Stimulated activated CD8-positive, alpha-beta memory T cell treated with anti-CD3 and anti-CD28 coated beads, Interleukin-15, amount 100 ng/mL, for 48 hours (primary cell): ENCODE measurements around the gene CDK11B.

ENCODE experiments used
- DNase-seq, 2 donors: peaks; one replicate each; pipeline ENCODE4 v3.0.0-alpha.2; 2020; ENCODE audit warnings: low read depth in 2 of 2

The CDK11B gene

GRCh38 chr1:1616045-1616790, 42.6 kb downstream of the CDK11B start:
- peak in 1 of 2 donors; percentile 32 for DNase-seq

- peak; percentile 96 to 97 for DNase-seq
Observed at GRCh38 chr1:1615256-1616044, 43.4 kb downstream of the CDK11B start, which contains the start of gene MIB2. Gene MIB2, plus strand, starts transcription at chr1:1615500. Its CDS starts 7,953 bp downstream, at chr1:1623453.

- no peak for DNase-seq
Observed at GRCh38 chr1:1614954-1615255, 43.9 kb downstream of the CDK11B start.

GRCh38 chr1:1614204-1614953, 44.4 kb downstream of the CDK11B start:
- DNase-seq, result peak in 1 of 2 donors; percentile 34

- DNase-seq, result no peak
Observed at GRCh38 chr1:1613509-1614082, 45.2 kb downstream of the CDK11B start.

GRCh38 chr1:1612104-1612400, 46.8 kb downstream of the CDK11B start:
- no peak for DNase-seq

GRCh38 chr1:1610796-1611195, 48.0 kb downstream of the CDK11B start:
- DNase-seq, result no peak

GRCh38 chr1:1609822-1610485, 48.9 kb downstream of the CDK11B start:
- no peak for DNase-seq

GRCh38 chr1:1606232-1606631, 52.6 kb downstream of the CDK11B start:
- DNase-seq, result no peak

- no peak for DNase-seq
Observed at GRCh38 chr1:1605724-1606123, 53.1 kb downstream of the CDK11B start.

GRCh38 chr1:1605034-1605591, 53.7 kb downstream of the CDK11B start:
- DNase-seq, result no peak

- DNase-seq, result no peak
Observed at GRCh38 chr1:1604374-1605033, 54.3 kb downstream of the CDK11B start.

- no peak for DNase-seq
Observed at GRCh38 chr1:1603671-1604373, 55.0 kb downstream of the CDK11B start.

- DNase-seq, result no peak
Observed at GRCh38 chr1:1602968-1603506, 55.8 kb downstream of the CDK11B start.

GRCh38 chr1:1602304-1602967, 56.4 kb downstream of the CDK11B start:
- DNase-seq, result no peak

- DNase-seq, result no peak
Observed at GRCh38 chr1:1601564-1602303, 57.1 kb downstream of the CDK11B start.

- no peak for DNase-seq
Observed at GRCh38 chr1:1600861-1601563, 57.8 kb downstream of the CDK11B start.
